Measurements from ENCODE around the gene RAD51C.
"Not testable (repeated sequence)": the region's sequence is repeated elsewhere in the genome, so short reads cannot be mapped to it uniquely, and the experiment has no call there.

Gene RAD51C

DNA sequence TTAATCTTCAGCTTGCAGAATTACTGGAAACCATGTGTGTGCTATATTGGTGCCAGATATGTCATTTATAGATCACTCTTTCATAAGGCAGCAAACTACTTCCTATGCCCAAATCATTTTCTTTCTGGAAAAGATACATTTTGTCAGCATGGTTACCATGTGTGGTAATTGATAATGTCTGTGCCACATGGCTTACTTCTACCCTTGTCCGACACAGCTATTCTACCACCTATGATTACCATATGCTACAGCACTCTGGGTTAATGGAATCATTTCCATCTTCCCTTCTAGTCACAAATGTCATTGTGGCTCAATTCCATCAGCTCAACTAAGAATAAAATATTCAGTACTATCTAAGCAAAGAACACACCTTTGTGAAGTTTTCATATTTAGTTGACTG lies 55.3 kb downstream of the RAD51C start:
- DNase-seq = no peak

DNA sequence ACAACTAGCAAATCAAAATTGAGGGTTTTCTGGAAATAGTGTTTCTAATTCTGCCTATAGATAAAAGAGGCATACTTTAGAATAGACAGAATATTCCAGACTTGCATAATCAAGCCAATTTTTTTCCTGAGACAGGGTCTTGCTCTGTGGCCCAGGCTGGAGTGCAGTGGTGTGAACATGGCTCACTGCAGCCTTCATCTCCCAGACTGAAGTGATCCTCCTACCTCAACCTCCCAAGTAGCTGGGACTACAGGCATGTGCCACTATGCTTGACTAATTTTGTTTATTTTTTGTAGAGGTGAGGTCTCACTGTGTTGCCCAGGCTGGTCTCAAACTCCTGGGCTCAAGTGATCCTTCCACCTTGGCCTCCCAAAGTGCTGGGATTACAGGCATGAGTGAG lies 57.2 kb downstream of the RAD51C start:
- not testable (repeated sequence) for DNase-seq

- no peak for DNase-seq
Observed at GRCh38 chr17:58753026-58753425, 60.6 kb downstream of the RAD51C start.

GRCh38 chr17:58755269-58755576 lies 62.8 kb downstream of the RAD51C start:
- DNase-seq = no peak

- DNase-seq = no peak
Observed at GRCh38 chr17:58755577-58756245, 63.3 kb downstream of the RAD51C start, which contains the start of gene PPM1E. Gene PPM1E, plus strand, starts transcription at chr17:58755854.

GRCh38 chr17:58756246-58757161 lies 64.1 kb downstream of the RAD51C start:
- DNase-seq = no peak

GRCh38 chr17:58757162-58757613 lies 64.8 kb downstream of the RAD51C start:
- DNase-seq = no peak

DNA sequence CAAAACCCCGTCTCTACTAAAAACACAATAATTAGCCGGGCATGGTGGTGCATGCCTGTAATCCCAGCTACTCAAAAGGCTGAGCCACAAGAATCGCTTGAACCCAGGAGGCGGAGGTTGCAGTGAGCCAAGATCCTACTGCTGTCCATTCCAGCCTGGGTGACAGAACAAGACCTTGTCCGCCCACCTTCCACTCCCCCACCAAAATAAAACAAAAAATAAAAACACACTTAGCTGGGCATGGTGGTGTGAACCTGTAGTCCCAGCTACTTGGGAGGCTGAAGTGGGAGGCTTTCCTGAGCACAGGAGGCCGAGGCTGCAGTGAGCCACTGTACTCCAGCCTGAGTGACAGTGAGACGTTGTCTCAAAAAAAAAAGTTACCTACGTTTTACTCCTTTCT lies 66.5 kb downstream of the RAD51C start:
- DNase-seq = no peak

GRCh38 chr17:58759522-58759921 lies 67.1 kb downstream of the RAD51C start:
- DNase-seq = no peak

DNA sequence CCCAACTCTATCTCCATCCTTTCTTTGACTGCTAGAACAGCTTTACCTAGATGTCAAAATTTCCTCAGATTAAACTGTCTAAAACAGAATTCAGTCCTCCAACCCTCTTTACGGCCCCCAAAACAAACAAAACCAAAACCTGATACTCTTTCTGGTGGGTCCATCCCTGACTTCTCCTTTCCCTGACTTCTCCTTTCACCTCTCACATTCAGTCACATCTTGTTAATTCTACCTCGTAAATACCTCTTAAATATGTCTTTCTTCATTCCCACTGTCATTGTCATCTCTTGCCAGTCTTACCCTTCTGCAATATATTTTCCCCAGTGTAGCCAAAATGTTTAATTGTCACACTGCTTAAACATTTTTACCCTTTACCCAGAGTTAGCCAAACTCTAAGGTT lies 67.8 kb downstream of the RAD51C start:
- no peak for DNase-seq

DNA sequence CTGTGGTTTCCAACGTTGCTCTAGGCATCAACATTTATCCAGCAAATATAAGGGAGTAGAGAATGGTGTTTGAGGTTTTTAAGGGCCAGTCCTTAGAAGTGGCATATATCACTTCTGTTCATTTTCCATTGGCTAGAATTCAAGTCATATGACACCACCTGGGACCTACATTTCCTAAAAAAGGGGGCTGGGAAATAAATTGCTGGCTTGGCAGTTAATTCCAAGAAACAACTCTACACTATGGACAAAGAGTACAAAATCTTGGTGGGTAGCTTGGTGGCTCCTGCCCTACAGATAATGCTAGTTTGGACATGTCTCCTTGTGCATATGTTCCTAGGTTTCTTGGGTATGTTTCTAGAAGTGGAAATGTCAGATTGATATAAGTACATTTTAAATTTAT lies 70.9 kb downstream of the RAD51C start:
- DNase-seq = no peak

GRCh38 chr17:58764373-58764772 lies 72.0 kb downstream of the RAD51C start:
- no peak for DNase-seq

GRCh38 chr17:58778482-58778881 lies 86.1 kb downstream of the RAD51C start:
- not testable (repeated sequence) for DNase-seq

GRCh38 chr17:58779446-58779845 lies 87.0 kb downstream of the RAD51C start:
- no peak for DNase-seq

GRCh38 chr17:58783380-58783779 lies 91.0 kb downstream of the RAD51C start:
- no peak for DNase-seq

- no peak for DNase-seq
Observed at GRCh38 chr17:58785097-58785496, 92.7 kb downstream of the RAD51C start.
